SK-N-SH treated with all-trans-retinoic acid at 6 μM for 48 hours (cell line): ENCODE measurements around the gene GCLC.

Experiments
- ARNTL ChIP-seq: fragments of 450-650 bp; formaldehyde crosslinking; IDR thresholded peaks from 2 replicates; pipeline ENCODE4 v1.5.0; 2020; ENCODE audit warnings: low read depth, mild to moderate bottlenecking, moderate library complexity, borderline replicate concordance
- CREB5 ChIP-seq: fragments of 250-450 bp; sonication (Bioruptor Pico); IDR thresholded peaks from 2 replicates; pipeline ENCODE4 v1.5.1; 2020; ENCODE audit warnings: low read depth, mild to moderate bottlenecking, moderate library complexity
- CSDC2 ChIP-seq: fragments of 250-450 bp; sonication (Bioruptor Pico); IDR thresholded peaks from 2 replicates; pipeline ENCODE4 v1.5.0; 2020; ENCODE audit warnings: mild to moderate bottlenecking, moderate library complexity
- CSRNP3 ChIP-seq: fragments of 250-450 bp; sonication (Bioruptor Pico); IDR thresholded peaks from 2 replicates; pipeline ENCODE4 v1.5.1; 2021; ENCODE audit warnings: mild to moderate bottlenecking, moderate library complexity
- GLIS3 ChIP-seq: fragments of 250-450 bp; sonication (Bioruptor Pico); IDR thresholded peaks from 2 replicates; pipeline ENCODE4 v1.5.0; 2020; ENCODE audit warnings: mild to moderate bottlenecking, moderate library complexity
- OSR1 ChIP-seq: fragments of 250-450 bp; sonication (Bioruptor Pico); IDR thresholded peaks from 2 replicates; pipeline ENCODE4 v1.8.0; 2022; ENCODE audit warnings: moderate library complexity, mild to moderate bottlenecking, inconsistent platforms
- PATZ1 ChIP-seq: fragments of 250-450 bp; sonication (Bioruptor Pico); IDR thresholded peaks from 2 replicates; pipeline ENCODE4 v1.8.0; 2020; ENCODE audit warnings: mild to moderate bottlenecking, moderate library complexity, borderline replicate concordance
- POU6F1 ChIP-seq: fragments of 250-450 bp; sonication (Bioruptor Pico); IDR thresholded peaks from 2 replicates; pipeline ENCODE4 v1.8.0; 2021; ENCODE audit warnings: low read depth, mild to moderate bottlenecking, moderate library complexity, borderline replicate concordance
- TCF4 ChIP-seq: fragments of 250-450 bp; sonication (Bioruptor Pico); IDR thresholded peaks from 2 replicates; pipeline ENCODE4 v1.8.0; 2021; ENCODE audit warnings: mild to moderate bottlenecking, moderate library complexity, borderline replicate concordance
- TOX ChIP-seq: fragments of 250-450 bp; sonication (Bioruptor Pico); IDR thresholded peaks from 2 replicates; pipeline ENCODE4 v1.8.0; 2021; ENCODE audit warnings: mild to moderate bottlenecking, moderate library complexity, borderline replicate concordance
- ZFP3 ChIP-seq: fragments of 250-450 bp; sonication (Bioruptor Pico); IDR thresholded peaks from 2 replicates; pipeline ENCODE4 v1.5.0; 2020; ENCODE audit warnings: mild to moderate bottlenecking, moderate library complexity
- ZNF565 ChIP-seq: fragments of 450-650 bp; formaldehyde crosslinking; conservative IDR thresholded peaks from 2 replicates; pipeline ENCODE4 v1.5.0; 2020; ENCODE audit warnings: low read depth, mild to moderate bottlenecking, moderate library complexity
- ZNF8 ChIP-seq: fragments of 450-650 bp; formaldehyde crosslinking; IDR thresholded peaks from 2 replicates; pipeline ENCODE4 v1.5.0; 2020; ENCODE audit warnings: mild to moderate bottlenecking, moderate library complexity

- TF ChIP-seq OSR1 (CRISPR knock-in tag) (no peak), CSDC2 (CRISPR knock-in tag) (no peak), TCF4 (CRISPR knock-in tag) (no peak), TOX (no peak), PATZ1 (CRISPR knock-in tag) (no peak), ZFP3 (CRISPR knock-in tag) (no peak), ARNTL (CRISPR knock-in tag) (no peak), CREB5 (no peak), GLIS3 (CRISPR knock-in tag) (no peak), ZNF8 (no peak), ZNF565 (no peak), CSRNP3 (CRISPR knock-in tag) (no peak), POU6F1 (no peak)
Observed at GRCh38 chr6:53495506-53496499, 49.1 kb downstream of the GCLC start.
